Ovary (tissue), 3 donors: ENCODE data around the gene ARHGAP8.

Source experiments
- EP300 ChIP-seq: sonication (generic); formaldehyde crosslinking; IDR thresholded peaks from one replicate; pipeline ENCODE4 v1.6.1; 2017; ENCODE audit warnings: antibody characterized with exemption
- POLR2A ChIP-seq: fragments of 450-650 bp; IDR thresholded peaks from one replicate; pipeline ENCODE4 v1.6.1; 2017; ENCODE audit warnings: antibody characterized with exemption, mild to moderate bottlenecking, moderate library complexity
- TF ChIP-seq, protein P1 (sequence below), 3 donors: fragments of 450-650 bp in 2 of 3; fragments of 200-600 bp in 1 of 3; IDR thresholded peaks; one replicate each; pipeline versions ENCODE4 v1.5.1 to v1.8.0; 2016 to 2022; ENCODE audit warnings: antibody characterized with exemption in 3 of 3, mild to moderate bottlenecking in 1 of 3
- donor health status: DM: no; HTN: no; CAD: no.

GRCh38 chr22:44738347-44738715, 14.0 kb upstream of the ARHGAP8 start:
- TF ChIP-seq, protein P1, sequence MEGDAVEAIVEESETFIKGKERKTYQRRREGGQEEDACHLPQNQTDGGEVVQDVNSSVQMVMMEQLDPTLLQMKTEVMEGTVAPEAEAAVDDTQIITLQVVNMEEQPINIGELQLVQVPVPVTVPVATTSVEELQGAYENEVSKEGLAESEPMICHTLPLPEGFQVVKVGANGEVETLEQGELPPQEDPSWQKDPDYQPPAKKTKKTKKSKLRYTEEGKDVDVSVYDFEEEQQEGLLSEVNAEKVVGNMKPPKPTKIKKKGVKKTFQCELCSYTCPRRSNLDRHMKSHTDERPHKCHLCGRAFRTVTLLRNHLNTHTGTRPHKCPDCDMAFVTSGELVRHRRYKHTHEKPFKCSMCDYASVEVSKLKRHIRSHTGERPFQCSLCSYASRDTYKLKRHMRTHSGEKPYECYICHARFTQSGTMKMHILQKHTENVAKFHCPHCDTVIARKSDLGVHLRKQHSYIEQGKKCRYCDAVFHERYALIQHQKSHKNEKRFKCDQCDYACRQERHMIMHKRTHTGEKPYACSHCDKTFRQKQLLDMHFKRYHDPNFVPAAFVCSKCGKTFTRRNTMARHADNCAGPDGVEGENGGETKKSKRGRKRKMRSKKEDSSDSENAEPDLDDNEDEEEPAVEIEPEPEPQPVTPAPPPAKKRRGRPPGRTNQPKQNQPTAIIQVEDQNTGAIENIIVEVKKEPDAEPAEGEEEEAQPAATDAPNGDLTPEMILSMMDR (IDR thresholded peaks at IDR 0.05): no peak
- no peak for TF ChIP-seq POLR2A
- no peak for TF ChIP-seq EP300
